Measurements from ENCODE around the gene GBX1.

DNA sequence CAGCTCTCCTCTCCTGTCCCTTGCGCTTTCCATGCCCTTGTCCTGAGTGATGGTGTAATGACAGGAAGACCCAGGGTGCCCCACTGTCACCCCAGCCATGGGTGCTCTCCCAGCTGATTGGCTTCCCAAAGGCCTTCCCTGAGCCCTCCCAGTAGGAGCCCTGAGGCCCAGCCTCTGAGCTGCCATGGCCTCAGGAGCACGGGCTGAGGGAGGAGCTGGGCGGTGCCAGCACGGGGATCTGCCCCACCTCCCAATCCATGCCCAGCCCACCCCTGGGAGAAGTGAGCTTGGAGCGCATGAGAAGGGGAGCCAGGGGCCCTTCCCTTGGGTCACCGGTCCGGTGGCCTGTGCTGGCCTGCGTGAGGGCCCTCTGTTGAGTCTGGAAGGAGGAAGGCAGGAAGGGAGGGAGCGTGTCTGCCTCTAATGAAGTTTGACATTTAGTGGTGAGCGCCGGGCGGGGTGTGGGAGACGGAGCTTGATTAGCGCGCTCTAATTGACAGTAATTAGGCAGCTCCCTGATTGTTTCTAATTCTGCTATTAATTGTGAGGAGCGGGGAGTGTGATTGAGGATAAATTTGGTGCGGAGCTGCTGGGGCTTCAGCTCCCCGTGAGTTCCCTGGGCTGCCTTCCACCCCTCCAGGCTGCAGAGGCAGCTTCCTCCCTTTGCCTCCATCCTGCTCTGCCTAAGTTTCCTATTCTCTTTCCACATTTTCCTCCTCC is 28.3 kb downstream of the GBX1 start:
- TF ChIP-seq, protein P1, sequence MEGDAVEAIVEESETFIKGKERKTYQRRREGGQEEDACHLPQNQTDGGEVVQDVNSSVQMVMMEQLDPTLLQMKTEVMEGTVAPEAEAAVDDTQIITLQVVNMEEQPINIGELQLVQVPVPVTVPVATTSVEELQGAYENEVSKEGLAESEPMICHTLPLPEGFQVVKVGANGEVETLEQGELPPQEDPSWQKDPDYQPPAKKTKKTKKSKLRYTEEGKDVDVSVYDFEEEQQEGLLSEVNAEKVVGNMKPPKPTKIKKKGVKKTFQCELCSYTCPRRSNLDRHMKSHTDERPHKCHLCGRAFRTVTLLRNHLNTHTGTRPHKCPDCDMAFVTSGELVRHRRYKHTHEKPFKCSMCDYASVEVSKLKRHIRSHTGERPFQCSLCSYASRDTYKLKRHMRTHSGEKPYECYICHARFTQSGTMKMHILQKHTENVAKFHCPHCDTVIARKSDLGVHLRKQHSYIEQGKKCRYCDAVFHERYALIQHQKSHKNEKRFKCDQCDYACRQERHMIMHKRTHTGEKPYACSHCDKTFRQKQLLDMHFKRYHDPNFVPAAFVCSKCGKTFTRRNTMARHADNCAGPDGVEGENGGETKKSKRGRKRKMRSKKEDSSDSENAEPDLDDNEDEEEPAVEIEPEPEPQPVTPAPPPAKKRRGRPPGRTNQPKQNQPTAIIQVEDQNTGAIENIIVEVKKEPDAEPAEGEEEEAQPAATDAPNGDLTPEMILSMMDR (conservative IDR thresholded peaks at IDR 0.05): no peak
- TF ChIP-seq ZFX (IDR thresholded peaks at IDR 0.05): no peak
